GDM1 (cell line): ENCODE results near the gene MT1B.
"Not testable (repeated sequence)": the region's sequence is repeated elsewhere in the genome, so short reads cannot be mapped to it uniquely, and the experiment has no call there.

Source experiments
- DNase-seq: peaks from one replicate; lab custom pipeline; 2025; lab: John Stamatoyannopoulos, UW

Gene MT1B

DNA sequence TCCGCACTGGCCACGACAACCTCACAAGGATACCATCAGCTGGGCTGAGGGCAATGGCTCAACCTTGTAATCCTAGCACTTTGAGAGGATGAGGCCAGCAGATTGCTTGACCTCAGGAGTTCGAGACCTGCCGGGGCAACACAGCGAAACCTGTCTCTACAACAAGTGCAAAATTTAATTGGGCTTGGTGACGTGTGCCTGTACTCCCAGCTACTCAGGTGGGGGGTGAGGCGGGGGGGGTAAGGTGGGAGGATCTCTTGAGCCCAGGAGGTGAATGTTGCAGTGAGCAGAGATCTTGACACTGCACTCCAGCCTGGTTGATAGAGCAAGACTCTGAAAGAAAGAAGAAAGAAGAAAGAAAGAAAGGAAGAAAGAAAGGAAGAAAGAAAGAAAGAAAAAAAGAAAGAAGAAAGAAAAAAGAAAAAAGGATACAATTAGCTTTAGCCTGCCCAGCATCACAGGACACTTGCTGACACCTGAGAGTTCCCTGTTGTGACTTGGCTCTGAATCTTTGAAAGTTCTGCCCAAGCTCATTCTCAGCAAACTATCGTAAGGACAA, 31.3 kb upstream of the MT1B start:
- no peak for DNase-seq

DNA sequence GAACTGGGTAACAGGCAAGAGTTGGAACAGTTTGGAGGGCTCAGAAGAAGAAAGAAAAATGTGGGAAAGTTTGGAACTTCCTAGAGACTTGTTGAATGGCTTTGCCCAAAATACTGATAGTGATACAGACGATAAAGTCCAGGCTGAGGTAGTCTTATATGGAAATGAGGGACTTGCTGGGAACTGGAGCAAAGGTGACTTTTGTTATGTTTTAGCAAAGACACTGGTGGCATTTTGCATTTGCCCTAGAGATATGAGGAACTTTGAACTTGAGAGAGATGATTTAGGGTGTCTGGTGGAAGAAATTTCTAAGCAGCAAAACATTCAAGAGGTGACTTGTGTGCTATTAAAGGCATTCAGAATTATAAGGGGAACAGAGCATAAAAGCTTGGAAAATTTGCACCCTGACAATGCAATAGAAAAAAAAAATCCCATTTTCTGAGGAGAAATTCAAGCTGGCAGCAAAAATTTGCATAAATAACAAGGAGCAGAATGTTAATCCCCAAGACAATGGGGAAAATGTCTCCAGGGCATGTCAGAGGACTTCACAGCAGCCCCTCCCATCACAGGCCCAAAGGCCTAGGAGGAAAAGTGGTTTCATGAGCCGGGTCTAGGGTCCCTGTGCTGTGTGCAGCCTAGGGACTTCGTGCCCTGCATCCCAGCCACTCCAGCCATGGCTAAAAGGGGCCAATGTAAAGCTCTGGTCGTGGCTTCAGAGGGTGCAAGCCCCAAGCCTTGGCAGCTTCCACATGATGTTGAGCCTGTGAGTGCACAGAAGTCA, 29.8 kb upstream of the MT1B start:
- DNase-seq, result not testable (repeated sequence)

DNA sequence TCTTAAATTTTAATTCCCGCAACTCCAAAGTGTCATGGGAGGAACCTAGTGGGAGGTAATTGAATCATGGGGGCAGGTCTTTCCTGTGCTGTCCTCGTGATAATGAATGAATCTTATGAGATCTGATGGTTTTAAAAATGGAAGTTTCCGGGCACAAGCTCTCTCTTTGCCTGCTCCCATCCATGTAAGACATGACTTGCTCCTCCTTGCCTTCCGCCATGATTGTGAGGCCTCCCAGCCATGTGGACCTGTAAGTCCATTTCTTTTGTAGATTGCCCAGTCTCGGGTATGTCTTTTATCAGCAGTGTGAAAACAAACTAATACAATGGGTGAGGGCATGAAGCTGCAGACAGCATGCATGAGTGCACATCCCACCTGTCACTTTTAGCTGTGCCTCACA, 28.5 kb upstream of the MT1B start:
- DNase-seq, result not testable (repeated sequence)

DNA sequence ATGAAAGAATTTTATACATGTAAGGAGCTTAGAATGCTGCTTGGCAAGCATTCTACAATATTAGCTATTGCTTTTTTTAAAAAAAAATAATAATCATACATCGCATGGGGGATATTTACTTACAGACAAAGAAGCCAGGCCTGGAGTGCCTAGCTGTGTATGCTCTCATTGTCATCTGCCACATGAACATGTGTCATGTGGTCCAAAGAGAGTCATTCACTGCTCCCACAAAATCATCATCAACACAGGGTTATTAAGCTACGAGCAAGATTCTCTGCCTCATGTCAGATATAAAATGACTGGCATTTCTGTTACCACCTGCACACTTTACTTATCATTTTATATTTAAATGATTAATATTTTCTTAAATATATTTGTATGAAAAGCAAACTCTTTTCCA, 28.0 kb upstream of the MT1B start:
- DNase-seq, result no peak

DNA sequence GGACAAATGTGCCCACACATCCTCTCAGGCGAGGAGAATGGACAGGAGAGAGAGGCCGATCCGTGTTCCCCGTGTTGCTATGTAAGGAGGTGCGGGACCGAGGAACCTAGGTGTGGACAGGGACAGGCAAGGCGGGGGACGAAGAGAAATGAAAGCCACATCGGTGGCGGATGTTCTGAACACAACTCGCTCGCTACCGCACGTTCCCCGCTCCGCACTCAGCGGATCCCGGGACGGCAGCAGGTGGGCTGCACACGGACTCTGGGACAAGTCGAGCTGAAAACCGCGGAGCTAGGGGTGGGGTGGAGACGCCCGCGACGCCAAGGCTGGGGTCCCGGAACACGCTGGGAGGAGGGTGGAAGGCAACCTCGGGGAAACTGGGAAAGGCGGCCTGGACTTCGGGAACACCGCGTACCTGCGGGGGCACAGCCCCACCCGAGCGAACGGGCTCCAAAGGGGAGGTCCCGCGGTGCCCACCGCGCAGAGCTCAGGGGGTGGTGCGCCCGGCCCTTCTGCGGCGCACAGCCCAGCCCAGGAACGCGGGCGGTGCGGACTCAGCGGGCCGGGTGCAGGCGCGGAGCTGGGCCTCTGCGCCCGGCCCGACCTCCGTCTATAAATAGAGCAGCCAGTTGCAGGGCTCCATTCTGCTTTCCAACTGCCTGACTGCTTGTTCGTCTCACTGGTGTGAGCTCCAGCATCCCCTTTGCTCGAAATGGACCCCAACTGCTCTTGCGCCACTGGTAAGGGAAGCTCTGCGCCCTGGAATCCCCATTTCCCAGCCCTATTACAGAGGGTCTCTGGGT, 26.3 kb upstream of the MT1B start, which contains the start of gene MT1E:
Gene MT1E (plus strand): TSS at position 642 of the 803 bp plus-strand sequence. CDS start 71 bp downstream, at position 713.
- DNase-seq, result no peak

DNA sequence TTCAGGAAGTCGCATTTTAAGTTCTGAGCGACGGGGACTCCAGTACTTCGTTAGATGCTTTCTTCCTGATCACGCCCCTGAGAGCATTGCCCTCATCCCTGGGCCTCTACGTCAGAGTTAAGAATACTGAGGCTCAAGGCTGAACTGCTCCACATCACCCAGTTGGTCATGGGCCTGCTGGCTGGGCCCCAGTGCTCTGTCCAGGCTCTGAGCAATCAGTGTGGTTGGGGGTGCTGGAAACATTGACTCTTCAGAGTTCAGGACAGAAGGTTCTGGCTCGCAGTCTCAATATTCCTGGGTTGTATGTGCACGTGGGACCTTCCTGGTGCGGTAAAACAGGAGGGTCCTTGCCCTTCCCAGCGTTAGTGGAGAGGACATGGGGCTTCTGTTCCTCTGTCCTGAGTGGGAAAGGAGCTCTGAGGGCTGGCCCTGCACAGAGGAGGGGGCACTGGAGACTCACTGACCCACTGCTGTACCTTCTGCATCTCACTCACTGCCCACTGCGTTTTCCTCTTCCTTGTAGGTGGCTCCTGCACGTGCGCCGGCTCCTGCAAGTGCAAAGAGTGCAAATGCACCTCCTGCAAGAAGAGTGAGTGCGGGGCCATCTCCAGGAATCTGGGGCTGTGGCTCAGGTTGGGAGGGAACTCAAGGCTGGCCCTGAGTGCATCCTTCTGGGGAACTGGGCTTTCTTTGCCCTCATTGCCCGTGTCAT, 25.6 kb upstream of the MT1B start:
- DNase-seq, result no peak

DNA sequence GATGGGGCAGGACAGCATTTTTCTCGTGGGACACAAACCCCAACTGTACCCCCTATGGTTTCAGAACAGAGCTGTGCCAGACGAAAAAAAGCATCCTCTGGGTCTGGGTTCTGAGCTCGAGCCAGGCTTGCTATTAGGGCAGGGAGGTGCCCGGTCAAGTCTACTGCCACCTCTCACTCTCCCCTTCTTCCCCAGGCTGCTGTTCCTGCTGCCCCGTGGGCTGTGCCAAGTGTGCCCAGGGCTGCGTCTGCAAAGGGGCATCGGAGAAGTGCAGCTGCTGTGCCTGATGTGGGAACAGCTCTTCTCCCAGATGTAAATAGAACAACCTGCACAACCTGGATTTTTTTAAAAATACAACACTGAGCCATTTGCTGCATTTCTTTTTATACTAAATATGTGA, 25.0 kb upstream of the MT1B start:
- no peak for DNase-seq

DNA sequence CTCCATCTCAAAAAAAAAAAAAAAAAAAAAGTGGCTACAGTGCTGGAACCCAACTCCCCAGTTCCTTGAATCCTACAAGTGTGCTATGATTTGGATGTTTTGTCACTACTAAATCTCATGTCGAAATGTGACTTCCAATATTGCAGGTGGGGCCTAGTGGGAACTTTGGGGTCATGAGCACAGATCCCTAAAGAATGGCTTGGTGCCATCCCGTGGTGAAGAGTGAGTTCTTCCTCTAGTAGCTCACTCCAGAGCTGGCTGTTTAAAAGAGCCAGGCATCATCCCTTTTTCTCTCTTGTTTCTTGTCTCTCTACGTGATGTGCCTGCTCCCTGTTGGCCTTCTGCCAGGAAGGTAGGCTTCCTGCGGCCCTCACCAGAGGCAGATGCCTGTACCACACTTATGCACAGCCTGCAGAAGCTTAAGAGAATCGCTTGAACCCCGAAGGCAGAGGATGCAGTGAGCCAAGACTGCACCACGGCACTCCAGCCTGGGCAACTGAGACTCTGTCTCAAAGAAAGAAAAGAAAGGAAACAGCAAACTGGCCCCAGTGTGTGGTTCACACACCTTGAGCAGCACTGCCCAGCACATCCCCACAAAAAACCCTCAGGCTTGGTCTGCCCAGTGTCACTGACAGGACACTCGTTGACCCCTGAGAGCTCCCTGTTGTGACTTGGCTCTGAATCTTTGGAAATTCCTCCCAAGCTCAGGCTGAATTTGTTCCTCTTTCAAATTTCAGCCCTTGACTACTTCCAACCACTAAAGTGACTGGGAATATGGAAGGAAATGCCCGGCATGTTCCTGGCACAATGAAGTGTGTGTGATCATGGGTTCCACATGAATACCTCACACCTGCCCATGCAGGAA, 23.0 kb upstream of the MT1B start:
- no peak for DNase-seq

DNA sequence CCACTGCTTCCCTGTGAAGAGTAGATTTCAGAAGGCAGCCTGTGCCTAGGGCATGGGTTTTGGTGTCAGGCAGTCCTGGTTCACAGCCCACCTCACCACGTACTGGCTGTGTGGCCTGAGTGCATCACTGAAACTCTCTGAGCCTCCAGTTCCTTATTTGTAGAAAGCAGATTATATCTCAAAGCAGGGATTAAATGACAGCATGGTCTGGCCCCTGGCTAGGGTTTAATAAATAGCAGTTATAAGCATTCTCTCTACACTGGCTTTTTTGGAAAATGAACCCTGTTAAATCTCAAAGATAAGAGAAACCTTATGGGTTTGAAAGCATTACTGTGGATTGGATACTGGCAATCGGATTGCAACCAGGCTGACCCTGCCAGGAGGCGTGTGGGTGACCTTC, 22.2 kb upstream of the MT1B start:
- DNase-seq, result no peak

DNA sequence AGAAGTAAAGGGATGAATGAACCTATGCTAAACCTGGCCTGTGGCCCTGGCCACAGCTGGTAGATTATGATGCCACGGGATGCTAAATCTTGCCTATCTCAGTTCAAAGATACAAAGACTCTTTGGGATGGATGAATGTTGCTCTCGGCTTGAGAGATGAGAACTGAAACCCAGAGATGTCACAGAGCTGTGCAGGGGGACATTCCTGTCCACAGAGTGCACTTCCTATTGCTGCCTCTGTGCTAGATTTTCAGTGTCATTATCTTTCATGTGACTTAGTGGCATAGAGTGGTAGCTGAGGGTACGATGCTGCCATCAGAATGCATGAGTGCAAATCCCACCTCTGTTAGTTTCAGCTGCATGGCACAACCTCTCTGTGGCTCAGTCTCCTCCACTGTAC, 21.6 kb upstream of the MT1B start:
- no peak for DNase-seq

DNA sequence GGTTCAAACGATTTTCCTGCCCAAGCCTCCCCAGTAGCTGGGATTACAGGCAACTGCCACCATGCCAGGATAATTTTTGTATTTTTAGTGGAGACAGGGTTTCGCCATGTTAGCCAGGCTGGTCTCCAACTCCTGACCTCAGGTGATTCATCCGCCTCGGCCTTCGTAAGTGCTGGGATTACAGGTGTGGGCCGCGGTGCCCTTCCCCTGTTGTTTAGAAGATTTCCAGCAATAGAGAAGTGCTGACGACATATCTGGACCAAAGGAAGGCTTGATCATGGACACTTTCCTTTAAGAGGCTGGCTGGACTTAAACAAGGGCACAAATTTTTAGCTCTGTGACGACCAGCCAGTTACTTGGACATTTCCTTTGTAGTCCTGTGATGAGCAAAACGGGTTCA, 20.5 kb upstream of the MT1B start:
- DNase-seq, result no peak

DNA sequence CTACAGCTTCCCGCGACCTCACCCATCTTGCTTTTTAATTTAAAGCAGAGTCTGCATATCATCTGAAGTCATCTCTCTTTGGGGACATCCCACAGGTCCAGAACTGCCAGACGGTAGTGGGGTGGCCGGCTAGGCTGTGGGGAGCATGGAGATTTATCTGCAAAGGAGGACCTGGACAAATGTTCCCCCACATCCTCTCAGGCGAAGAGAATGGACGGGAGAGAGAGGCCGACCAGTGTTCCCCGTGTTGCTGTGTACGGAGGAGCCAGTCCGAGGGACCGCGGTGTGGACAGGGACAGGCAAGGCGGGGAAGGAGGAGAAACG, 19.9 kb upstream of the MT1B start:
- DNase-seq, result no peak

DNA sequence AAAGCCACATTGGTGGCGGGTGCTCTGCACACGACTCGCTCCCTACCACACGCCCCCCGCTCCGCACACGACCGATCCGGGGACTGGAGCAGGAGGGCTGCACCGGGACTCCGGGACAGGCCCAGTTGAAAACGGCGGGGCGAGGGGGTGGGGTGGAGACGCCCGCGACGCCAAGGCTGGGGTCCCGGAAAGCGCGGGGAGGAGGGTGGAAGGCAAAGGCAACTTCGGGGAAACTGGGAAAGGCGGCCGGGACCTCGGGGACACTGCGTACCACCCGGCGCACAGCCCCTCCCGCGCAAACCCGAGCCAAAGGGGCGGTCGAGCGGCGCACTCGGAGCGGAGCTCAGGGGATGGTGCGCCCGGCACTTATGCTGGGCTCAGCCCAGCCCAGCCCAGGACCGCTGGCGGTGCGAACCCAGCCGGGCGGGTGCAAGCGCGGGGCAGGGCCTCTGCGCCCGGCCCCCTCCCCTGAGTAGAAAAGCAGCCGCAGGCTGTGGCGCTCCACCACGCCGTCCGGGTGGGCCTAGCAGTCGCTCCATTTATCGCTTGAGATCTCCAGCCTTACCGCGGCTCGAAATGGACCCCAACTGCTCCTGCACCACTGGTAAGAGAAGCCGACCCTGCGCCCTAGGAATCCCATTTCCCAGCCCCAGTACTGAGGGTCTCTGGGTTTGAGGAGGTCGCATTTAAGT, 19.4 kb upstream of the MT1B start, which contains the start of gene MT1M:
Gene MT1M (plus strand): TSS at position 504 of the 692 bp plus-strand sequence. CDS start 73 bp downstream, at position 577.
- no peak for DNase-seq

DNA sequence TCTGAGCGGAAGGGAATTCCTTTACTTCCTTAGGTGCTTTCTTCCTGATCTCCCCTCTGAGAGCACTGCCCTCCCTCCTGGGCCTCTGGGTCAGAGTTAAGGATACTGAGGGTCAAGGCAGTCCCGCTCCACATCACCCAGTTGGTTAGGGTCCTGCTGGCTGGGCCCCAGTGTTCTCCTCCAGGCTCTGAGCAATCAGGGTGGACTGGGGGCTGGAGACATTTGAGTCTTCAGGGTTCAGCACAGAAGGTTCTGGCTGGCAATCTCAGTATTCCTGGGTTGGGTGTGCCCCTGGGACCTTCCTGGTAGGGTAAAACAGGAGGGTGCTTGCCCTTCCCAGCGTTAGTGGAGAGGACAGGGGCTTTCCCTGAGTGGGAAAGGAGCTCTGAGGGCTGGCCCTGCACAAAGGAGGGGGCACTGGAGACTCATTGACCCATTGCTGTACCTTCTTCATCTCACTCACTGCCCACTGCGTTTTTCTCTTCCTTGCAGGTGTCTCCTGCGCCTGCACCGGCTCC, 18.8 kb upstream of the MT1B start:
- DNase-seq, result no peak

DNA sequence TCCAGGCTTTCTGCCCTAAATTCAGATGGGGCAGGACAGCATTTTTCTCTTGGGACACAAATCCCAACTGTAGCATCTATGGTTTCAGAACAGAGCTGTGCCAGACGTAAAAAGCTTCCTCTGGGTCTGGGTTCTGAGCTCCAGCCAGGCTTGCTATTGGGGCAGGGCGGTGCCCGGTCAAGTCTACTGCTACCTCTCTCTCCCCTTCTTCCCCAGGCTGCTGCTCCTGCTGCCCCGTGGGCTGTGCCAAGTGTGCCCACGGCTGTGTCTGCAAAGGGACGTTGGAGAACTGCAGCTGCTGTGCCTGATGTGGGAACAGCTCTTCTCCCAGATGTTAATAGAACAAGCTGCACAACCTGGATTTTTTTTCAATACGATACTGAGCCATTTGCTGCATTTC, 18.2 kb upstream of the MT1B start:
- no peak for DNase-seq

DNA sequence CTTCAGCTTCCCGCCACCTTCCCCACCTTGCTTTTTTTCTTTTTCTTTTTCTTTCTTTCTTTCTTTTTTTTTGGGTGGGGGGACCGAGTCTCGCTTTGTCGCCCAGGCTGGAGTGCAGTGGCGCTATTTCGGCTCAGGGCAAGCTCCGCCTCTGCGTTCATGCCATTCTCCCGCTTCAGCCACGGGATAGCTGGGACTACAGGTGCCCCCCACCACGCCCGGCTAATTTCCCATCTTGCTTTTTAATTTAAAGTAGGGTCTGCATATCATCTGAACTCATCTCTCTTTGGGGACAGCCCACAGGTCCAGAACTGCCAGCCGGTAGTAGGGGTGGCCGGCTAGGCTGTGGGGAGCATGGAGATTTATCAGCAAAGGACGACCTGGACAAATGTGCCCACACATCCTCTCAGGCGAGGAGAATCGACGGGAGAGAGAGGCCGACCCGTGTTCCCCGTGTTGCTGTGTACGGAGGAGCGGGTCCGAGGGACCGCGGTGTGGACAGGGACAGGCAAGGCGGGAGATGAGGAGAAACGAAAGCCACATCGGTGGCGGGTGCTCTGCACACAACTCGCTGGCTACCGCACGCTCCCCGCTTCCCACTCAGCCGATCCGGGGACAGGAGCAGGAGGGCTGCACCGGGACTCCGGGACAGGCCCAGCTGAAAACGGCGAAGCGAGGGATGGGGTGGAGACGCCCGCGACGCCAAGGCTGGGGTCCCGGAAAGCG, 16.8 kb upstream of the MT1B start:
- no peak for DNase-seq

DNA sequence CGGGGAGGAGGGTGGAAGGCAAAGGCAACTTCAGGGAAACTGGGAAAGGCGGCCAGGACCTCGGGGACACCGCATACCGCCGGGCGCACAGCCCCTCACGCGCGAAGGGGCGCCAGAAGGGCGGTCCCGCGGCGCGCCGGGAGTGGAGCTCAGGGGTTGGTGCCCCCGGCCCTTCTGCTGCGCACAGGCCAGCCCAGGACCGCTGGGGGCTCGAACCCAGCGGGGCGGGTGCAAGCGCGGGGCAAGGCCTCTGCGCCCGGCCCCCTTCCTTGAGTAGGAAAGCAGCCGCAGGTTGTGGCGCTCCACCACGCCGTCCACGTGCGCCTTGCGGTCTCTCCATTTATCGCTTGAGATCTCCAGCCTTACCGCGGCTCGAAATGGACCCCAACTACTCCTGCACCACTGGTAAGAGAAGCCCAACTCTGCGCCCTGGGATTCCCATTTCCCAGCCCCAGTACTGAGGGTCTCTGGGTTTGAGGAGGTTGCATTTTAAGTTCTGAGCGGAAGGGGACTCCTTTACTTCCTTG, 16.2 kb upstream of the MT1B start:
- no peak for DNase-seq

DNA sequence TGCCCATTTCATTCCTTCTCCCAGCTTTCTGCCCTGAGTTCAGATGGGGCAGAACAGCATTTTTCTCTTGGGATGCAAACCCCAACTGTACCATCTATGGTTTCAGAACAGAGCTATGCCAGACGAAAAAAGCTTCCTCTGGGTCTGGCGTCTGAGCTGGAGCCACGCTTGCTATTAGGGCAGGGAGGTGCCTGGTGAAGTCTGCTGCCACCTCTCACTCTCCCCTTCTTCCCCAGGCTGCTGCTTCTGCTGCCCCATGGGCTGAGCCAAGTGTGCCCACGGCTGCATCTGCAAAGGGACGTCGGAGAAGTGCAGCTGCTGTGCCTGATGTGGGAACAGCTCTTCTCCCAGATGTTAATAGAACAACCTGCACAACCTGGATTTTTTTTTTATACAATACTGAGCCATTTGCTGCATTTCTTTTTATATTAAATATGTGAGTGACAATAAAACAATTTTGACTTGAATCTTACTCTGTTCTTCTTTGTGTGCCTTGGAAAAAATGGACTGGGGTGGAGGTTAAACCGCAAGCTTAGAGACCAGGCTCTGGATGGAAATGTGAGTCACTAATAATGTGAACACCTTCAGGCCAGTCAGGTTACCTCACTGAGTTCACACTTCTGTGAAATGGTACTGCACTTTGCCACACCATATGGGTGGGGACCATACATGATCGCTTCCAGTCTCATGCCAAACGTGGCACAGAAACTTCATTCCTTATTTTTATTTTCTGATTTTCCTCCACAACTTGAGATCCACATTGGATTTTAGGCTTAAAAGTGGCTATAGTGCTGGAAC, 14.9 kb upstream of the MT1B start:
- DNase-seq, result no peak
